ENCODE results near the gene NRXN3. TPM values are rescaled to one million over a fixed set of nuclear protein-coding genes. Genes with fewer than 3 reads are reported as not detected.

The NRXN3 gene
- total RNA-seq, 1 experiment from 2014 or later = 1.1 TPM

- no peaks in the 10 kb centered on the region for H3K9me2 ChIP-seq (replicated peaks; ENCODE audit: low read length)
- H3K79me2 ChIP-seq (ENCODE audit: low read length) = no peaks in the 10 kb centered on the region
- no peak overlapping the region for H3K4me3 ChIP-seq (ENCODE audit: low read length)
- no peaks in the 10 kb centered on the region for H3K9me3 ChIP-seq (ENCODE audit: low read length)
- H4K20me1 ChIP-seq (ENCODE audit: low read length) = no peaks in the 10 kb centered on the region
- H2AFZ ChIP-seq (ENCODE audit: low read length) = no peak overlapping the region
- no peaks in the 10 kb centered on the region for H3K36me3 ChIP-seq (ENCODE audit: low read depth, low read length)
- no peak overlapping the region for H3K9ac ChIP-seq (ENCODE audit: low read length)
- no peaks in the 10 kb centered on the region for H3F3A ChIP-seq (ENCODE audit: low read length, unreplicated experiment)
- no TSS peak for BruUV-seq (replicated peaks)
- ATAC-seq = no peak
- peaks cover 9% of the 10 kb centered on the region; the same call in 1 of the 2 replicates for H3K27me3 ChIP-seq (ENCODE audit: low read length)
- ChIA-PET POLR2A (ENCODE audit: unreplicated experiment) (no interaction called here), CTCF (no interaction called here)
- H3K4me2 ChIP-seq (ENCODE audit: low read length) = no peak overlapping the region
- intact Hi-C loops (cut with micrococcal nuclease) = no loop called here
- TF ChIP-seq EZH2 (IDR thresholded peaks at IDR 0.05; ENCODE audit: low read length, unreplicated experiment) (no peak), CTCF (conservative IDR thresholded peaks at IDR 0.05; ENCODE audit: low read depth, low read length) (no peak), EZH2phosphoT487 (IDR thresholded peaks at IDR 0.05; ENCODE audit: borderline replicate concordance, low read length) (no peak)
- no peaks in the 10 kb centered on the region for H3K4me1 ChIP-seq (ENCODE audit: insufficient read depth, low read length)
- DNase-seq = no peak
- no peak overlapping the region for H3K27ac ChIP-seq (ENCODE audit: low read length)
These were observed 42.2 kb upstream of the NRXN3 start for GRCh38 chr14:78127961-78128360.

- intact Hi-C loops (cut with micrococcal nuclease) = no loop called here
- no peaks in the 10 kb centered on the region for H3K9me3 ChIP-seq (ENCODE audit: low read length)
- no peaks in the 10 kb centered on the region for H3K36me3 ChIP-seq (ENCODE audit: low read depth, low read length)
- H3K9me2 ChIP-seq (replicated peaks; ENCODE audit: low read length) = no peaks in the 10 kb centered on the region
- H3K4me2 ChIP-seq (ENCODE audit: low read length) = no peak overlapping the region
- no peaks in the 10 kb centered on the region for H4K20me1 ChIP-seq (ENCODE audit: low read length)
- no peaks in the 10 kb centered on the region for H3F3A ChIP-seq (ENCODE audit: low read length, unreplicated experiment)
- no peaks in the 10 kb centered on the region for H3K79me2 ChIP-seq (ENCODE audit: low read length)
- H3K27ac ChIP-seq (ENCODE audit: low read length) = no peak overlapping the region
- POLR2A ChIA-PET (ENCODE audit: unreplicated experiment) = no interaction called here
- DNase-seq (no peak), ATAC-seq (no peak)
- no TSS peak for BruUV-seq (replicated peaks)
- no peaks in the 10 kb centered on the region for H3K4me1 ChIP-seq (ENCODE audit: insufficient read depth, low read length)
- CTCF ChIA-PET = no interaction called here
- no peak overlapping the region for H2AFZ ChIP-seq (ENCODE audit: low read length)
- H3K4me3 ChIP-seq (ENCODE audit: low read length) = no peak overlapping the region
- H3K27me3 ChIP-seq (ENCODE audit: low read length) = peaks cover 5% of the 10 kb centered on the region; the same call in 1 of the 2 replicates
- TF ChIP-seq EZH2 (IDR thresholded peaks at IDR 0.05; ENCODE audit: low read length, unreplicated experiment) = no peak
- no peak for TF ChIP-seq EZH2phosphoT487 (IDR thresholded peaks at IDR 0.05; ENCODE audit: borderline replicate concordance, low read length)
- TF ChIP-seq CTCF (conservative IDR thresholded peaks at IDR 0.05; ENCODE audit: low read depth, low read length) = no peak
- H3K9ac ChIP-seq (ENCODE audit: low read length) = no peak overlapping the region
These were observed 40.8 kb upstream of the NRXN3 start for GRCh38 chr14:78129375-78129774.

- Histone ChIP-seq H3K9ac (ENCODE audit: low read length) (no peak overlapping the region), H3K9me3 (ENCODE audit: low read length) (no peaks in the 10 kb centered on the region), H3F3A (ENCODE audit: low read length, unreplicated experiment) (no peaks in the 10 kb centered on the region), H3K4me1 (ENCODE audit: insufficient read depth, low read length) (no peaks in the 10 kb centered on the region), H4K20me1 (ENCODE audit: low read length) (no peaks in the 10 kb centered on the region), H2AFZ (ENCODE audit: low read length) (no peak overlapping the region), H3K4me3 (ENCODE audit: low read length) (no peak overlapping the region), H3K9me2 (replicated peaks; ENCODE audit: low read length) (no peaks in the 10 kb centered on the region), H3K36me3 (ENCODE audit: low read depth, low read length) (no peaks in the 10 kb centered on the region), H3K27me3 (ENCODE audit: low read length) (no peaks in the 10 kb centered on the region), H3K27ac (ENCODE audit: low read length) (no peak overlapping the region), H3K4me2 (ENCODE audit: low read length) (no peak overlapping the region), H3K79me2 (ENCODE audit: low read length) (no peaks in the 10 kb centered on the region)
- TF ChIP-seq EZH2phosphoT487 (IDR thresholded peaks at IDR 0.05; ENCODE audit: borderline replicate concordance, low read length) = no peak
- intact Hi-C loops (cut with micrococcal nuclease) = no loop called here
- ATAC-seq = no peak
- ChIA-PET POLR2A (ENCODE audit: unreplicated experiment) (no interaction called here), CTCF (no interaction called here)
- BruUV-seq (replicated peaks) = no TSS peak
- no peak for DNase-seq
These were observed 39.8 kb upstream of the NRXN3 start for GRCh38 chr14:78130356-78130755.
